GM18508 (cell line): ENCODE results near the gene CFAP65.

Experiments
- ATAC-seq: cut with Tn5 transposase; IDR thresholded peaks from one replicate; pipeline ENCODE4 v1.9.1; 2021; ENCODE audit warnings: moderate number of reproducible peaks; ENCODE audit not compliant: insufficient read depth, unreplicated experiment

The CFAP65 gene, protein sequence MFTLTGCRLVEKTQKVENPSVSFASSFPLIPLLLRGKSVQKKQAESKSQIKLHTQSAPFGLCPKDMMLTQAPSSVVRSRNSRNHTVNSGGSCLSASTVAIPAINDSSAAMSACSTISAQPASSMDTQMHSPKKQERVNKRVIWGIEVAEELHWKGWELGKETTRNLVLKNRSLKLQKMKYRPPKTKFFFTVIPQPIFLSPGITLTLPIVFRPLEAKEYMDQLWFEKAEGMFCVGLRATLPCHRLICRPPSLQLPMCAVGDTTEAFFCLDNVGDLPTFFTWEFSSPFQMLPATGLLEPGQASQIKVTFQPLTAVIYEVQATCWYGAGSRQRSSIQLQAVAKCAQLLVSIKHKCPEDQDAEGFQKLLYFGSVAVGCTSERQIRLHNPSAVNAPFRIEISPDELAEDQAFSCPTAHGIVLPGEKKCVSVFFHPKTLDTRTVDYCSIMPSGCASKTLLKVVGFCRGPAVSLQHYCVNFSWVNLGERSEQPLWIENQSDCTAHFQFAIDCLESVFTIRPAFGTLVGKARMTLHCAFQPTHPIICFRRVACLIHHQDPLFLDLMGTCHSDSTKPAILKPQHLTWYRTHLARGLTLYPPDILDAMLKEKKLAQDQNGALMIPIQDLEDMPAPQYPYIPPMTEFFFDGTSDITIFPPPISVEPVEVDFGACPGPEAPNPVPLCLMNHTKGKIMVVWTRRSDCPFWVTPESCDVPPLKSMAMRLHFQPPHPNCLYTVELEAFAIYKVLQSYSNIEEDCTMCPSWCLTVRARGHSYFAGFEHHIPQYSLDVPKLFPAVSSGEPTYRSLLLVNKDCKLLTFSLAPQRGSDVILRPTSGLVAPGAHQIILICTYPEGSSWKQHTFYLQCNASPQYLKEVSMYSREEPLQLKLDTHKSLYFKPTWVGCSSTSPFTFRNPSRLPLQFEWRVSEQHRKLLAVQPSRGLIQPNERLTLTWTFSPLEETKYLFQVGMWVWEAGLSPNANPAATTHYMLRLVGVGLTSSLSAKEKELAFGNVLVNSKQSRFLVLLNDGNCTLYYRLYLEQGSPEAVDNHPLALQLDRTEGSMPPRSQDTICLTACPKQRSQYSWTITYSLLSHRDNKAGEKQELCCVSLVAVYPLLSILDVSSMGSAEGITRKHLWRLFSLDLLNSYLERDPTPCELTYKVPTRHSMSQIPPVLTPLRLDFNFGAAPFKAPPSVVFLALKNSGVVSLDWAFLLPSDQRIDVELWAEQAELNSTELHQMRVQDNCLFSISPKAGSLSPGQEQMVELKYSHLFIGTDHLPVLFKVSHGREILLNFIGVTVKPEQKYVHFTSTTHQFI (N-terminal part only)

DNA sequence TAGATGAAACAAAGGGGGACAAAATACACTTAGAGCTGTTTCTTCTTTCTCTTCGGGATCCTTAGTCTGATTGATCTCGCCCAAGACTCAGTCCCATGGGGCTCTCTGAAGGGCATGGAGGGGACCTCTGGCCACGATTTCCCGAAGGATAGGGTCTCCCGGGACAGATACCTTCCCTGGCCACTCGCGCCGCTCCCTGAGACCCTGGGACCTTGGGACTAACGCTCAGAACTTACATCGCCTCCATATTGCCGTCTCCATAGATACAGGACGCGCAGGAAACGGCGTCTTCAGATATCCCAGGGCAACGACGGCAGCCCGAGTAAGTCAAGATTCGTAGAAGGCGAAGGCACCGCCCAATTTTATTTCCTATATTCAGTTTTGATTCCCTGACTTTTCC is at the start of gene CFAP65:
CFAP65 (minus strand) TSS at position 265 of the 400 bp plus-strand sequence. CDS start 2,468 bp downstream, outside the sequence.
- ATAC-seq, result no peak

DNA sequence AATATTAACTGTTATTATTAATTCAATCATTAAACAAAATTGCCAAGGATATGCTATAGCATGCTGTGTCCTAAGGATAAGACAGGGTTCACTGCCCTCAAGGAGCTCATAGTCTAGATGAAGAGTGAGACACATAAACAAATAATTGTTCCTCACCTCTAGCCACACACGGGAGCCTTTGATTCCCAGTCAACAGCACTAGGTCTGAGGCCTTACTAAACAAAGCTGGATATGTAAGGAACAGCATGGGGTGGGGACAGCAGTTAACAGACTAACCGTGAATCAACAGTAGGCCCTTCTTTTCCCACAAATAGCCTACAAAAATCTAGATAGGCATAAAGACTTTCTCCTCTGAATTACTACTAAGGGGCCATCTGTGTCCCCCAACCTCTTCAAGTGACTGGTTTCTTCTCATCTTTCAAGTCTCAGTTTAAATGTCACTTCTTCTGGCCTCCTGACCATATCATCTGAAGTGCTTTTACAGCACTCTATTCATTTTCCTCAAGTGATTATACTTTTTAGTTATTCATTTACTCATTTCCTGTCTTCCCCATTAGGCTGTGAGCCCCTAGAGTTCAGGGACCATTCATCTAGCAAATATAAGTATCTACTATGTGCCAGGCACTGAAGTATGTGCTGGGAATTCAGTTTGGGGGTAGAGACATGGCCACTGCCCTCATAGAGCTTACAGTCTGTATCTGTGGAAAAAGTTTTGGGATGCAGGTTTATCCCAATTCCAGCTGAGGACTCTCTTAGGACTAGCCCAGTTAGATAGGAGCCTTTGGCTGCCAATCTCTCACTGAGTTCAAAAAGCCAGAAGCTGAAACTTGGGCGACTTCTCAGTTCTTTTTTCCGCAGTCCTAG is 49.4 kb upstream of the CFAP65 start:
- ATAC-seq, result no peak

DNA sequence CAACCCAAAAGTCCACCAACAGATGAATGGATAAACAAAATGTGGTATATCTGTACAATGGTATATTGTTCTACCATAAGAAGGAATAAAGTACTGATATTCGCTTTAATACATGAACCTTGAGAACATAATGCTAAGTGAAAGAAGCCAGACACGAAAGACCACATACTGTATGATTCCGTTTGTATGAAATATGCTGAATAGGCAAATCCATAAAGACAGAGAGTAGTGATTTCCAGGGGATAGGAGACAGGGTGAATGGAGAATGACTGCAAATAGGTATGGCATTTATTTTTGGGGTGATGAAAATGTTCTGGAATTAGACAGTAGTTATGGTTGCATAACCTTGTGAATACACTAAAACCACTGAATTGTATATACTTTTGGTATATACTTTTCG is 48.0 kb upstream of the CFAP65 start:
- ATAC-seq, result no peak

DNA sequence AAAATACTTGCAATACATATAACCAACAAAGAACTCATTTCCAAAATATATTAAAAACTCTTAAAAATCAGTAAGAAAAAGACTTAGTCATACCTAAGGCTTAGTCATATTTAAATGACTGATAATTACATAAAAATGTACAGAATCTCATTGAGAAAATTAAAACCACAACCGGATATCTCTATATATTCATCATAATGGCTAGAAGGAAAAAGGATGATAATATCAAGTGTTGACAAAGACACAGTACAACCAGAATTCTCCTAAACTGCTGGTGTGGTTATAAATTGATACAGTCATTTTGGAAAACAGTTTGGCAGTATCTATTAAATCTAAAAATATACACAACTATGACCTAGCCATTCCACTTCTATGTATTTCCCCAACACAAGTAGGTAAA is 46.5 kb upstream of the CFAP65 start:
- ATAC-seq, result no peak

DNA sequence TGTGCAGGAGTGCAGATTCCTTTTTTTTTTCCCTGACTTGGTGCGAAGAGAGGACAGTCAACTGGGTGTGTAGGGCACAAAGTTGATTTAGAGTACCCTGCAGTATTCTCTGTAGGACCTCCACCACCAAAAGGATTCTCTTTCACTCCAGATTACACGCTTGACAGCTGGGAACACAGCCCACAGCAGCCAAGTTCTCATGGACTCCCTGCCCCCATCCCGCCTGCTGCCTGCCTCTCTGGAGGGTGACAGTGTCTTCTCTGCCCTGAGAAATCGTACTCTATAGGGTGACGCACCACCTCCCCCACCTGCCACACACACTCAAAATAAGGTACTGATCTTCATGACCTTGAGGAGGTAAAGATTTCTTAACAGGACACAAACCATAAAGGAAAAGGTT is 46.0 kb upstream of the CFAP65 start:
- ATAC-seq, result no peak

DNA sequence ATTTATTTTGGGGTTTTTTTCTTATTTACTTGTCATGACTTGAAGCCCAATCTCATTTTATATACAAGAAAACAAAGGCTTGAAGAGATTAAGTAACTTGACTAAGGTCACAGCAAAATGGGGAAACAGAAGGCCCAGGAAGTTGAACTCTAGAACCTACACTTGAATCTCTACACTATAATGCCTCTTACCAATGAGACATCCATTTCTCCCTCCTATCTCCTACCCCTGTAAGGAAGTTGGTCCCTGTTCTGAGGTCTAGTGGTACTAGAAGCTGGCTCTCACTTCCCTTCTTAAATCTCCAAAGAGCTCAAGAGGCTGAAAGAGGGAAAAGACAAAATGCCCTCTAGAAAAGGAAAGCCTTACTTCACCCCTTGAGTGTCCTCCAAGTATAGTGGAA is 44.9 kb upstream of the CFAP65 start:
- ATAC-seq, result no peak

DNA sequence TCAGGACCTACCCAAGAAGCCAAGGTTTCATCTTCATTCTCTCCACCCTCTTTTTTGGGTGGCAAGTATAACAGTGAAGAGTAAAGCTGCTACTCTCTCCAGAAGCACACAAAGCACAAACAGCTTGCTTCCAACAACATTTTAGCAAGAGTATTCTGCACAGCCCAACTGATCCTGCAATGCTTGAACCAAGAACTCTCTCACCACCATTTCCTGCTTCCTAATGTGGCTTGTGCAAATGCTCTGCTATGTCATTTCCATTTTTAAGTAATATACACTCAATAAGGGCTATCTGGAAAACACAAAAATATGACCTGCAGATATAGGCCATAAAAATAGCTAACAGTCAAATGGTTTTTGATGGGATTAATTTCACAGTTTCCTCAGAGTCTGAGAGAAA is 43.5 kb upstream of the CFAP65 start:
- ATAC-seq, result no peak

DNA sequence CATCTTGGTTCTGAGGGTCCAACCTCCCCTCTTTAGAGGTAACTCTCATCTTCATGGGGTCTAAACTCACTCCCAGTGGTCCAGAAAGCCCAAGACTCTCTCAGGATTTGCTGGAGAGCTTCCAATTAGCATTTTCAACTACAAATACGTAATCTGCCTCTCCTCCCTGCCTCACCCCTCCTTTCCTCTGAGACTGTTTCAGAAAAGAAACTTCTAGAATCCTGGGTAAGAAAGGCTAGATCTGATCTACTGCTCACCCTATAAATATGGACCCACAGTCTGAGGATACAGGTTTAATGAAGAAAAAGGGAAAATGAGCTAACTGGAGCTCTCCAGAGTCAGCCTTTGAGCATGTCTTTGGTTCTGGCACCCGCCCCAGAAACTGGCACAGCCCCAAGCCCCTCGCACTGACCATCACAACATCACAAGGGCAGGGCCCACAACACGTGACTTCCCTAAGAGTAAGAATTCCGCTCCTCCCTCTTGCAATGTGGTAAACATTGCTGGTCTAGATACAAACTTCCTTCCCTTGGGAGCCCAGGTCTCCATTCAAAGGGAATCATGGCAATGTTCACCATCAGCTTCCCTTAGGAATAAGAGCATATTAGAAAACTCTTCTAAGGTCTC is 41.1 kb upstream of the CFAP65 start:
- ATAC-seq, result no peak

DNA sequence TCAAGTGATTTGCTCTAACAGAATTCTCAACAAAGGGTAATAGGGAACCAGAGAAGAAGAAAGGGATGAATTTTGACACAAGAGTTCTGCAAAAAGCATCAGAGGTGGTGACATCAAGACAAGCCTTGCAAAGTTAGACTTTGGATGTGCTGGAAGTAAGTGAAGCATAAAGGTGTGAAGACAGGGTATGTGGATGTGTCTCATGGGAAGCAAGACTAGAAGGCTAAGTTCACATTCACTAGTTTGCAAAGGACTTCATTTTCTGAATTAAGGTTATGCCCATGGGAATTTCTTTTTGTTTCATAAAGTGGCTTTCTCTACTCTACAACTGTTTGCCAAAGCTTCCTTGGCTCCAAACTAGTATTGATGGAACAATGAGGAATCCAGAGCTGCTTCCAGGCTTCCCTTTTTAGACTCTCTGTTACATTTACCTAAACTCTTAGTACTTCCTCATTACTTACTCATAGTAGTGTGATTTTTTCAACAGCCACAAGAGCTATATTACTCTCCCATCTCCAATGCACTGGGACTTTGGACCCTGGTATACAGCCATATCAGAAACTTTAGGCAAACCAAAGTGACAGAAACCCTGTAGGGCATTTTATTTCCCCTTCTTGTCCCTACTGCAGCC is 40.5 kb upstream of the CFAP65 start:
- ATAC-seq, result no peak

DNA sequence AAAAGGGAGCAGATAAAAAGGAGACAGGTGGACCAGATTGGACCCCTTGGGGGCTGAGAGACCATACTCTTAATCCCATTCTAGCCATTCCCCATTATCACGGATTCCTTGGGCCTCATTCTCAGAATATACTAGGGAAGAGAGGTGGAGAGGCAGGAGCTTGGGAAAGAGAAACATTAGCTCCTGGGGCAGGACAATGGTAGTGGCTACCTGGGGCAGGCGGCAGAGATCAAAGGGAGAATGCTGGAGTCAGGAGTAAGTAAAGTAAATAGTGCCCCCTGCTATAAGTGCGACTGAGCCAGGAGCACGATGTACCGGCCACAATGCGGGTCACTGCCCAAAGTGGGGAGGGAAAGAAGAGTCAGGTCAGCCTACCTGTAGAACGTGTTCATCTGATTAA is 39.8 kb upstream of the CFAP65 start:
- no peak for ATAC-seq

DNA sequence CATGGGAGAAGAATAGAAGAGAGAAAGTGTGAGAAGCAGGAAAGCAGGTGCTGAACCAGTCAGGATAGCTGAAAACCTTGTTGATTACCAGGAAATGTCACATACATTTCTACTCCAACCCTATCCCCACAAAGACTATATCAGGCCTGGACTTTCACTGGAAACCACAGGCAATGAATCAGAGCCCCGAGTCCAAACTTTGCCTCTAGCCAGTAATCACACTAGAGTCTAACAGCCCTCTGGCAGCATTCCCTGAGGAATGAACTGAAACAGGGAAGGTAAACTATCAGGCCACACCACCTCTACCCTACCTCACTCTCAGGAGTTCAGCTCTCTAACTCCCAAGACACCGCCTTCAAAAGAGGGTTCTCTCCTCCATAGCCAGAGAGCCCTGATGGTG is 38.1 kb upstream of the CFAP65 start:
- ATAC-seq, result no peak

DNA sequence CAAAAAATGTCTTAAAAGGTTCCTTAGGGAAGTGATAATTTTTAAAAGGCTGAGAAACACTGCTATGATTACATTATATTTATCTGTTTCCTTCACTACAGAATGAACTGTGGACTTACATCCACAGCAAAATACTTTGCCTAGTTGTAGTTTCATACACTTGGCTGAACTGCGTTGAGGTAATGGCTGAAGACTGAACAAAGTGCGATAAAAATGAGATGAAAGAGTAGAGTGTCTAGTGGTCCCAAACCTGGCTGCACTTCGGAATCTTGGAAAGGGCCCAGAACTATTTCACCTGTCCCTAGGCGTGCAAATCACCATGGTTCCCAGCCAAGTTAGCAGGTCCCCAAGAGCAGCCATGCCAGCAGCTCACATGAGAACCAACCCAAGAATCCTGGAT is 37.6 kb upstream of the CFAP65 start:
- no peak for ATAC-seq

DNA sequence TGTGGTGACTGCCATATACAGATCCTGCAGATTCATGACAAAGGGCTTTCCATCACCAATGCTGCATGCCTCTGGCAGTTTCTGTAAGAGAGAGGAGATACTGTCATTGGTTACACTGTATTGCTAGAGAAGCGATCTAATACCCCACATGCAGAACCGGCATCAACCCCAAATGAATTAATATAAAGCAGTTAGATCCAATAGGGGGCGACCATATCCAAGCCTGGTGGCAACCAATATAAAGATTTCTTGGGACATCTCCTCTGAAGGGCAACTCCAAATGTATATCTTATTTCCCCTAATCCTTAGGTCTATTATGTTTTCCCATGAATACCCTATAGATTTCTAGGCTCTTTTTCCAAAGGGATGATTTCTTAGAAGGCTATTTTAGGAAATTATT is 36.8 kb upstream of the CFAP65 start:
- ATAC-seq, result no peak

DNA sequence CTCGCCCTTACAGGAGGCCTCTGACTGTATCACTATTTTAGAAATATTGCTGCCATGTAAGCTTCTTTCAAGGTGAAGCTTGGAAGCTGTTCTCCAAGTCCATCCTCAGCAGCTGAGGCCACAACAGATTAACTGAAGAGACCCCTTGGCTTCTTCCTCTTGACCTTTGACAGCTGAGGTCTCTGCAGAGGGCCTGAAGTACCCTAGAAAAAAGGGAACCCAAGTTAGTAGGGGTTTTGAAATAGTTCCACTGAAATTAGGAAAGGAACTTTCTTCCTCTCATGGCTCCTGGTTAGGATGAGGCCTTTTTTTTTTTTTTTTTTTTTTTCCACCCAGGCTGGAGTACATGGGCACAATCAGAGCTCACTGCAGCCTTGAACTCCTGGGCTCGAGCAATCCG is 34.9 kb upstream of the CFAP65 start:
- no peak for ATAC-seq

DNA sequence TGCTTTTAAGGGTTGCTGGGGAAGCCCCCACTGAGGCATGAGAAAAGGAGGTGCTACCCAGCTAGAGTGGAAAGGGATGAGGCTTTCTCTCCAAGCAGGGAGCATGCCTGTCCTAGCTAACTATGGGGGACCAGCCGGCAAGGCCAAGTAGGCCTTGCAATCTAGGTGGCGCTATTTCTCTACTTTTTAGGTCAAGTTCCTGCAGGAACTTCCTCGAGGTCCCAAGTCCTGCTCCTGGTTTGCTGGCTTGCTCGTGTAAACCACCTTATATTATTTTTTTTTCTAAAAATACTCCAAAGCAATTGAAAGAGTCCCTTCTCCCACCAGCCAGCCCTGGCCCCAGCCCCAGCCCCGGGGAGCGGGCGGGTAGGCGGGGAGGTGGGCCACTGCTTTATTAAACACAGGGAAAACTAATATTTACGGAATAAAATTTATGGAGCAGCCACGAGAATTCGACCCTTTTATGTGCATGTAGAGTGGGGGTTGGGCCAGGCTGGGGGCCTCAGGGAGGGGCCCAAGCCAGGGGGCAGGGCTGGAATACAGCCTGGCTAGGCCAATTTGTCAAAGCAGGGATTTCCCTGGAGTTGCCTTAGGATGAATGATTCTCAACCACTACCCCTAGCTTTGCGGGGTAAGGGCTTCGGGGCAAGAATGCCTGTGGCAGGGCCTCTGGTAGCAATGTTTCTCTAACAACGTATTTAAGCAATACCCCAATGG is 32.3 kb upstream of the CFAP65 start:
- ATAC-seq, result no peak

DNA sequence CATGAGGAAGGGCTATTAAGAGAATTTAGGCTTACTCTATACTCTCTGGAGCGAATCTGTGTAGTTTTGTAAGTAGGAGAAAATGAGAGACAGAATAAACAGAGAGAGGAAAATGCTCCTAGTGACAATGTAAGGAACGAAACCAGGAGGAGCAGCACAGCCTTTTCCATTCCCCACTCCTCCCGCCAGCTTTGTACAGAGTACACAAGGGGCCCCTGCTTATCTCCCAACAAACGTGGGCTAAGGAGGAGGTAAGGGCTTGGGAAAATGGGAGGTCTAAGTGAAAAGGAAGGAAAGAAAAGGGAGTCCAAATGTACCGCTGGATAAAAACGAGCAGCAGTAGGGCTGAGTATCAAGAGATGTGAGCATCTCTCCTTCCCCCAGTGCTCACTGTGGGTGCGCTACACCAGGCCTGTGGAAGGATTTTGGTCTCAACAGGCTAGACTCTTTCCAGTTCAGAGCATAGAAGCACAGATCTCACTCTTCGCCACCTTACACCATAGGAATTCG is 31.5 kb upstream of the CFAP65 start:
- no peak for ATAC-seq

DNA sequence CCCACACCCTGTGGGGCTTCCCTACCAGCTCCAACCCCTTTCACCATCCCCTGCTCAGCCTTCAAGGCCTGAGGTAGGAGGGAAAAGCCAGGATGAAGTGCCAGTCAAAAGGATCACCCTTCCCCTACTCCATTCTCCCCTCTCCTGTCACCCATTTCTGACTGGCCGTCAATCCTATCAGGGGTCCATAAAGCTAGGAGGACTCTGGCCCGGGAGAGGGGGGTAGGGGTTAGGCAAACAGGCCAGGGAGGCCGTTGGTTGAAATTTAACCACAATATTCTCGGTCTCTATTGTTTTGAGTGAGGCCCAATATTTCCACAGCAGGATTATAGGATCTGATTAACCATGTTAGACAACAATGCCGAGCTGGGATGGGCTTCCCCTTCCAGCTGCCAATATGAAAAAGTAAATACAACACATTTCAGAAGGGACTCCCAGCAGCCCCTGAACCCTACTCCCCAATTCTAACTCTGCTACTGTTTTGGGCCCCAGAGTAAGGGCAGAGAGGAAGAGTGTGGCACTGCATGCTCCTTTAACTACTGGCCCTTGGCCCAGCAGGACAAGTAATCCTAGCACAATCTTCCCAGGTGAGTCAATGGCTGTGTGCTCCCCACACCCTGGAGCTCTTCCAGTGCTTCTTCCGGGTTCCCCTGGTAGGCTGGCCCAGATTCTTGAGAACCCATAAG is 30.0 kb upstream of the CFAP65 start:
- ATAC-seq, result no peak
